KMS-11 (cell line): ENCODE data around the gene TMEM121B.

Source experiments
- H2AFZ ChIP-seq: fragments of 200-600 bp; sonication (generic); 2 replicates; pipeline ENCODE4 v1.6.1; 2016; ENCODE audit warnings: antibody characterized with exemption, mixed run types, low read depth
- H3K27ac ChIP-seq: fragments of 200-600 bp; sonication (generic); 2 replicates; pipeline ENCODE4 v1.6.1; 2016; ENCODE audit warnings: mild to moderate bottlenecking, mixed run types
- H3K27me3 ChIP-seq: fragments of 200-600 bp; sonication (generic); 2 replicates; pipeline ENCODE4 v1.6.1; 2017; ENCODE audit warnings: mild to moderate bottlenecking, low read depth, mixed run types, moderate library complexity; ENCODE audit not compliant: insufficient read depth
- H3K36me3 ChIP-seq: fragments of 200-600 bp; sonication (generic); 2 replicates; pipeline ENCODE4 v1.6.1; 2017; ENCODE audit warnings: mild to moderate bottlenecking, mixed run types; ENCODE audit not compliant: insufficient read depth
- H3K4me1 ChIP-seq: fragments of 200-600 bp; sonication (generic); 2 replicates; pipeline ENCODE4 v1.6.1; 2016; ENCODE audit warnings: mild to moderate bottlenecking, low read depth, mixed run types; ENCODE audit not compliant: poor library complexity, severe bottlenecking
- H3K4me2 ChIP-seq: fragments of 200-600 bp; sonication (generic); 2 replicates; pipeline ENCODE4 v1.7.0; 2016; ENCODE audit warnings: mild to moderate bottlenecking, mixed run types
- H3K4me3 ChIP-seq: fragments of 200-600 bp; sonication (generic); IDR thresholded peaks from 2 replicates; pipeline ENCODE4 v1.6.1; 2017; ENCODE audit warnings: low read depth, low read length, mixed read lengths; ENCODE audit not compliant: insufficient read depth
- H3K79me2 ChIP-seq: fragments of 200-600 bp; sonication (generic); 2 replicates; pipeline ENCODE4 v1.6.1; 2016; ENCODE audit warnings: low read depth, mixed run types; ENCODE audit not compliant: insufficient read depth
- H3K9ac ChIP-seq: fragments of 200-600 bp; sonication (generic); 2 replicates; pipeline ENCODE4 v1.6.1; 2016; ENCODE audit warnings: mild to moderate bottlenecking, mixed run types
- H4K20me1 ChIP-seq: fragments of 200-600 bp; sonication (generic); 2 replicates; pipeline ENCODE4 v1.6.1; 2016; ENCODE audit warnings: mild to moderate bottlenecking, mixed run types; ENCODE audit not compliant: insufficient read depth
- TF ChIP-seq, protein P1 (sequence below): fragments of 200-600 bp; sonication (generic); conservative IDR thresholded peaks from 2 replicates; pipeline ENCODE4 v1.6.1; 2017; ENCODE audit warnings: low read depth, mild to moderate bottlenecking, antibody characterized with exemption, low read length, moderate library complexity, mixed read lengths

The TMEM121B gene

GRCh38 chr22:17107547-17107810 is 13.7 kb downstream of the TMEM121B start:
- no peak overlapping the region for H2AFZ ChIP-seq
- no peaks in the 10 kb centered on the region for H3K27me3 ChIP-seq
- no peaks in the 10 kb centered on the region for H3K79me2 ChIP-seq
- TF ChIP-seq, protein P1, sequence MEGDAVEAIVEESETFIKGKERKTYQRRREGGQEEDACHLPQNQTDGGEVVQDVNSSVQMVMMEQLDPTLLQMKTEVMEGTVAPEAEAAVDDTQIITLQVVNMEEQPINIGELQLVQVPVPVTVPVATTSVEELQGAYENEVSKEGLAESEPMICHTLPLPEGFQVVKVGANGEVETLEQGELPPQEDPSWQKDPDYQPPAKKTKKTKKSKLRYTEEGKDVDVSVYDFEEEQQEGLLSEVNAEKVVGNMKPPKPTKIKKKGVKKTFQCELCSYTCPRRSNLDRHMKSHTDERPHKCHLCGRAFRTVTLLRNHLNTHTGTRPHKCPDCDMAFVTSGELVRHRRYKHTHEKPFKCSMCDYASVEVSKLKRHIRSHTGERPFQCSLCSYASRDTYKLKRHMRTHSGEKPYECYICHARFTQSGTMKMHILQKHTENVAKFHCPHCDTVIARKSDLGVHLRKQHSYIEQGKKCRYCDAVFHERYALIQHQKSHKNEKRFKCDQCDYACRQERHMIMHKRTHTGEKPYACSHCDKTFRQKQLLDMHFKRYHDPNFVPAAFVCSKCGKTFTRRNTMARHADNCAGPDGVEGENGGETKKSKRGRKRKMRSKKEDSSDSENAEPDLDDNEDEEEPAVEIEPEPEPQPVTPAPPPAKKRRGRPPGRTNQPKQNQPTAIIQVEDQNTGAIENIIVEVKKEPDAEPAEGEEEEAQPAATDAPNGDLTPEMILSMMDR: no peak
- no peak overlapping the region for H3K4me3 ChIP-seq
- no peak overlapping the region for H3K9ac ChIP-seq
- no peak overlapping the region for H3K27ac ChIP-seq
- no peaks in the 10 kb centered on the region for H4K20me1 ChIP-seq
- H3K4me1 ChIP-seq: no peaks in the 10 kb centered on the region
- H3K36me3 ChIP-seq: no peaks in the 10 kb centered on the region
- no peak overlapping the region for H3K4me2 ChIP-seq

GRCh38 chr22:17106785-17107546 is 14.2 kb downstream of the TMEM121B start:
- no peaks in the 10 kb centered on the region for H3K4me1 ChIP-seq
- H3K9ac ChIP-seq: no peak overlapping the region
- TF ChIP-seq, protein P1: no peak
- H3K27ac ChIP-seq: no peak overlapping the region
- H3K79me2 ChIP-seq: no peaks in the 10 kb centered on the region
- no peak overlapping the region for H3K4me2 ChIP-seq
- H4K20me1 ChIP-seq: no peaks in the 10 kb centered on the region
- H2AFZ ChIP-seq: no peak overlapping the region
- H3K27me3 ChIP-seq: no peaks in the 10 kb centered on the region
- no peak overlapping the region for H3K4me3 ChIP-seq
- no peaks in the 10 kb centered on the region for H3K36me3 ChIP-seq

GRCh38 chr22:17106161-17106784 is 14.9 kb downstream of the TMEM121B start:
- H3K4me2 ChIP-seq: no peak overlapping the region
- H3K4me1 ChIP-seq: no peaks in the 10 kb centered on the region
- TF ChIP-seq, protein P1: no peak
- no peaks in the 10 kb centered on the region for H3K79me2 ChIP-seq
- H3K36me3 ChIP-seq: no peaks in the 10 kb centered on the region
- no peak overlapping the region for H3K9ac ChIP-seq
- H3K27me3 ChIP-seq: no peaks in the 10 kb centered on the region
- no peak overlapping the region for H3K4me3 ChIP-seq
- no peaks in the 10 kb centered on the region for H4K20me1 ChIP-seq
- no peak overlapping the region for H3K27ac ChIP-seq
- no peak overlapping the region for H2AFZ ChIP-seq

GRCh38 chr22:17105143-17106129 is 15.7 kb downstream of the TMEM121B start:
- Histone ChIP-seq H3K27me3 (no peaks in the 10 kb centered on the region), H3K4me1 (no peaks in the 10 kb centered on the region)
- TF ChIP-seq, protein P1: no peak

More at GRCh38 chr22:17105143-17106129, 15.7 kb downstream of the TMEM121B start:
- H3K4me3 ChIP-seq: no peak overlapping the region
- no peaks in the 10 kb centered on the region for H3K79me2 ChIP-seq
- no peaks in the 10 kb centered on the region for H3K36me3 ChIP-seq
- H4K20me1 ChIP-seq: no peaks in the 10 kb centered on the region
- H2AFZ ChIP-seq: no peak overlapping the region
- H3K27ac ChIP-seq: no peak overlapping the region
- no peak overlapping the region for H3K4me2 ChIP-seq
- no peak overlapping the region for H3K9ac ChIP-seq
